Astrocyte (in vitro differentiated cells and primary cell): ENCODE data around the gene SLC16A1.

Experiments
- CTCF ChIP-seq: IDR thresholded peaks from 2 replicates; pipeline ENCODE4 v1.5.1; 2011; ENCODE audit warnings: low read depth, mild to moderate bottlenecking, inconsistent platforms, low read length, moderate library complexity; ENCODE audit not compliant: insufficient read depth
- EZH2 ChIP-seq: IDR thresholded peaks from 2 replicates; pipeline ENCODE4 v1.6.1; 2012; ENCODE audit warnings: mild to moderate bottlenecking, low read length, inconsistent platforms; ENCODE audit not compliant: insufficient read depth

- TF ChIP-seq EZH2 (no peak), CTCF (no peak)
Measured at GRCh38 chr1:112991402-112992120, 35.6 kb upstream of the SLC16A1 start.
